Epidermal melanocyte (primary cell): ENCODE data around the gene KIF11.

Experiments used
- DNase-seq: peaks from one replicate; pipeline ENCODE4 v3.0.0; 2011; ENCODE audit warnings: low spot score; ENCODE audit not compliant: insufficient read length

The KIF11 gene

DNA sequence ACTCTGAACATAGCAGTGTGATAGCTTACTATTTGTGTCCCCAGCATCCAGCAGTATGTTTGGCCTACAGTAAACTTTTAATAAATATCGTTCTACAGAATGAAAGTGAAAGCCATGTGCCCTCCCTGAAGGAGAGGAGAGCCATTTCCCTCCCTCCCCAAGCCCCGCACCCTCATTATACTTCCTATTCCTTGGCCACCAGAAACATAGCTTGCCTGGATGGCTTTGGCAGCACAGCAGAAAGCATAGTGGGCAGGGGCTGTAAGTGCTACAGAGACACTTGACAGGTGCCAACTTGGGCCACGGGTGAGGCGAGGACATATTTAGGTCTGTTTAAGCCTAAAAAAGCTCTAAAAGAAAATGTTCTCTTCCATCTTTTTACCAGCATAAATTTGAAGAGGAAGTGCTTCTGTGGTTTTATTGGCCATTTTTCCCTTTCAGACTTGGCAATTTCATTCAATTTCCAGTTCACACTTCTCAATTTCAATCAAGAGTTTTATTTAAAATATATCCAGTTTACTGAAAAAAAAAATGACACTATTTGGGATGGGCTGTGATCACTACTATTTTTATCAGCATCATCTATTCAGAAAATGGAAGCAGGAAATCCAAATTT lies 109.5 kb downstream of the KIF11 start:
- DNase-seq = no peak
